Mesothelial cell of epicardium (in vitro differentiated cells): ENCODE data around the gene P3H3. TPM values are rescaled to one million over a fixed set of nuclear protein-coding genes. Genes with fewer than 3 reads are reported as not detected.

ENCODE experiments used
- DNase-seq, 2 experiments: peaks; one replicate each; pipeline ENCODE4 v3.0.0; 2021; ENCODE audit warnings: low spot score in 2 of 2; ENCODE audit not compliant: unreplicated experiment in 2 of 2
- H3K27ac Mint-ChIP-seq: 2 replicates; pipeline ENCODE4 v1.8.0; 2021; ENCODE audit warnings: mixed read lengths
- H3K27me3 Mint-ChIP-seq: 2 replicates; pipeline ENCODE4 v1.8.0; 2021; ENCODE audit warnings: low read depth, mixed read lengths
- H3K36me3 Mint-ChIP-seq: 2 replicates; pipeline ENCODE4 v1.8.0; 2021; ENCODE audit warnings: mixed read lengths
- H3K4me1 Mint-ChIP-seq: 2 replicates; pipeline ENCODE4 v1.8.0; 2021; ENCODE audit warnings: mixed read lengths
- H3K4me3 Mint-ChIP-seq: 2 replicates; pipeline ENCODE4 v1.8.0; 2021; ENCODE audit warnings: mild to moderate bottlenecking, moderate library complexity, mixed read lengths
- H3K9me3 Mint-ChIP-seq: 2 replicates; pipeline ENCODE4 v1.8.0; 2021; ENCODE audit warnings: mixed read lengths
- CTCF ChIP-seq: fragments of 200-600 bp; sonication (generic); IDR thresholded peaks from one replicate; pipeline ENCODE4 v1.5.0; 2021; ENCODE audit warnings: antibody characterized with exemption; ENCODE audit not compliant: unreplicated experiment
- total RNA-seq: library from RNA; stranded (reverse); gene quantifications from 3 replicates; pipeline ENCODE4 v1.2.1, GENCODE V29; 2021

Gene P3H3
- total RNA-seq, 1 donor from 2014 or later: 83.8 TPM

GRCh38 chr12:6782119-6782518 lies 46.1 kb upstream of the P3H3 start:
- no peak for TF ChIP-seq CTCF
- peaks cover 21% of the 10 kb centered on the region for H3K4me1 Mint-ChIP-seq
- H3K4me3 Mint-ChIP-seq: no peak overlapping the region
- DNase-seq: no peak
- no peaks in the 10 kb centered on the region for H3K9me3 Mint-ChIP-seq
- H3K36me3 Mint-ChIP-seq: no peaks in the 10 kb centered on the region
- no peak overlapping the region for H3K27ac Mint-ChIP-seq
- H3K27me3 Mint-ChIP-seq: peaks cover 17% of the 10 kb centered on the region

- Mint-ChIP-seq H3K4me1 (peaks cover 20% of the 10 kb centered on the region), H3K27me3 (peaks cover 9% of the 10 kb centered on the region), H3K4me3 (no peak overlapping the region), H3K9me3 (no peaks in the 10 kb centered on the region), H3K27ac (no peak overlapping the region), H3K36me3 (no peaks in the 10 kb centered on the region)
- DNase-seq: no peak
- TF ChIP-seq CTCF: no peak
Observed at GRCh38 chr12:6782850-6783566, 45.2 kb upstream of the P3H3 start.

GRCh38 chr12:6783828-6784227 lies 44.4 kb upstream of the P3H3 start:
- Mint-ChIP-seq H3K4me3 (no peak overlapping the region), H3K4me1 (peaks cover 12% of the 10 kb centered on the region), H3K36me3 (no peaks in the 10 kb centered on the region), H3K27ac (no peak overlapping the region), H3K9me3 (no peaks in the 10 kb centered on the region), H3K27me3 (peaks cover under 1% of the 10 kb centered on the region)
- no peak for TF ChIP-seq CTCF
- no peak for DNase-seq

GRCh38 chr12:6784296-6784695 lies 43.9 kb upstream of the P3H3 start:
- no peaks in the 10 kb centered on the region for H3K27me3 Mint-ChIP-seq
- H3K27ac Mint-ChIP-seq: no peak overlapping the region
- no peak for TF ChIP-seq CTCF
- no peaks in the 10 kb centered on the region for H3K36me3 Mint-ChIP-seq
- no peaks in the 10 kb centered on the region for H3K9me3 Mint-ChIP-seq
- H3K4me3 Mint-ChIP-seq: no peak overlapping the region
- no peak for DNase-seq
- peaks cover 11% of the 10 kb centered on the region for H3K4me1 Mint-ChIP-seq

GRCh38 chr12:6784761-6785160 lies 43.4 kb upstream of the P3H3 start:
- no peaks in the 10 kb centered on the region for H3K27me3 Mint-ChIP-seq
- no peak for TF ChIP-seq CTCF
- H3K9me3 Mint-ChIP-seq: no peaks in the 10 kb centered on the region
- H3K36me3 Mint-ChIP-seq: no peaks in the 10 kb centered on the region
- H3K4me1 Mint-ChIP-seq: peaks cover 15% of the 10 kb centered on the region
- no peak for DNase-seq
- no peak overlapping the region for H3K27ac Mint-ChIP-seq
- no peak overlapping the region for H3K4me3 Mint-ChIP-seq
